Measurements from ENCODE around the gene UVRAG.

DNA sequence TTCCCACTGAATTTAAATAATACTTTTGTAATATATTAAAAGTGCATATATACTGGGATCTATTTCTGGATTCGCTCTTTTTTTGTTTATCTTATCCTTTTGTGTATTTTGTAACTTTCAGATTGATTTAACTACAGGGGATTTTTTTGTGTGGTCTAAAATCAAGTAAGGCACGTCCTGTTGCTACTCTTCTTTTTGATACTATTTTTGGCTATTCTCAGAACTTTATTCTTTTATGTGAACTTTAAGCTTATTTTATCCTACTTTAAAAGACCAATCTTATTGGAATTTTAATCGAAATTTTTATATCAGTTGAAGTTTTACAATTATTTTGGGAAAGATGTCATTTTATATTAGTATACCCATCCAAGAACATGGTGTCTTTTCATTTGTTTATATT is 106.8 kb downstream of the UVRAG start:
- TF ChIP-seq EZH2 (IDR thresholded peaks at IDR 0.05) = no peak
- TF ChIP-seq POLR2AphosphoS5 (IDR thresholded peaks at IDR 0.05; ENCODE audit: borderline replicate concordance, low read depth, low read length) = no peak
- no peak for TF ChIP-seq FOXP2 (optimal IDR thresholded peaks at IDR 0.05; ENCODE audit: control extremely low read depth, extremely low read length, insufficient read depth)
